Hepatocyte (in vitro differentiated cells): Measurements from ENCODE around the gene KLHL18. TPM values are rescaled to one million over a fixed set of nuclear protein-coding genes. Genes with fewer than 3 reads are reported as not detected.
"Not testable (repeated sequence)": the region's sequence is repeated elsewhere in the genome, so short reads cannot be mapped to it uniquely, and the experiment has no call there.

ENCODE experiments used
- DNase-seq: peaks from one replicate; pipeline ENCODE4 v3.0.0-alpha.2; 2016; ENCODE audit warnings: low spot score
- H2AFZ ChIP-seq: fragments of 200-600 bp; sonication (generic); 2 replicates; pipeline ENCODE4 v1.6.0; 2016; ENCODE audit warnings: antibody characterized with exemption, mild to moderate bottlenecking
- H3K27ac ChIP-seq: fragments of 200-600 bp; sonication (generic); 2 replicates; pipeline ENCODE4 v1.5.1; 2016; ENCODE audit warnings: mild to moderate bottlenecking
- H3K27me3 ChIP-seq: fragments of 200-600 bp; sonication (generic); 2 replicates; pipeline ENCODE4 v1.6.1; 2016
- H3K36me3 ChIP-seq: fragments of 200-600 bp; sonication (generic); replicated peaks from 2 replicates; pipeline ENCODE4 v1.5.1; 2016; ENCODE audit warnings: low read depth; ENCODE audit not compliant: insufficient read depth
- H3K4me1 ChIP-seq: fragments of 200-600 bp; sonication (generic); 2 replicates; pipeline ENCODE4 v1.5.1; 2016; ENCODE audit warnings: mild to moderate bottlenecking, moderate library complexity; ENCODE audit not compliant: insufficient read depth
- H3K4me2 ChIP-seq: fragments of 200-600 bp; sonication (generic); 2 replicates; pipeline ENCODE4 v1.6.0; 2016
- H3K4me3 ChIP-seq: fragments of 200-600 bp; sonication (generic); 2 replicates; pipeline ENCODE4 v1.5.1; 2016; ENCODE audit warnings: mild to moderate bottlenecking
- H3K79me2 ChIP-seq: fragments of 200-600 bp; sonication (generic); 2 replicates; pipeline ENCODE4 v1.6.0; 2017; ENCODE audit warnings: mild to moderate bottlenecking
- H3K9me2 ChIP-seq: fragments of 200-600 bp; sonication (generic); replicated peaks from 2 replicates; pipeline ENCODE4 v1.6.0; 2017; ENCODE audit warnings: mild to moderate bottlenecking; ENCODE audit not compliant: insufficient read depth
- H3K9me3 ChIP-seq: fragments of 200-600 bp; sonication (generic); 2 replicates; pipeline ENCODE4 v1.5.1; 2016; ENCODE audit warnings: low read depth, mild to moderate bottlenecking
- H4K20me1 ChIP-seq: fragments of 200-600 bp; sonication (generic); 2 replicates; pipeline ENCODE4 v1.6.0; 2016; ENCODE audit warnings: mild to moderate bottlenecking; ENCODE audit not compliant: insufficient read depth, poor library complexity, severe bottlenecking
- CTCF ChIP-seq: fragments of 200-600 bp; sonication (generic); IDR thresholded peaks from 2 replicates; pipeline ENCODE4 v1.5.1; 2016; ENCODE audit warnings: antibody characterized with exemption, mild to moderate bottlenecking; ENCODE audit not compliant: poor library complexity
- EZH2 ChIP-seq: fragments of 200-600 bp; sonication (generic); IDR thresholded peaks from 2 replicates; pipeline ENCODE4 v1.6.1; 2016; ENCODE audit warnings: antibody characterized with exemption, mild to moderate bottlenecking, borderline replicate concordance
- EZH2phosphoT487 ChIP-seq: fragments of 200-600 bp; sonication (generic); IDR thresholded peaks from one replicate; pipeline ENCODE4 v1.6.1; 2018; ENCODE audit warnings: antibody characterized with exemption, mild to moderate bottlenecking, low read depth, moderate library complexity; ENCODE audit not compliant: unreplicated experiment, severe bottlenecking
- WGBS: methylation state at CpG from one replicate; pipeline ENCODE4 v1.1.6; 2016; ENCODE audit warnings: low lambda C conversion rate; ENCODE audit errors: missing lambda C conversion rate; 5-methylcytosine and 5-hydroxymethylcytosine counted together
- polyA plus RNA-seq: library from polyadenylated mRNA; unstranded; fragments of >200 nt; fragmentation: Nextera tagmentation; extraction: Ambion mirVana; gene quantifications from 2 replicates; pipeline ENCODE4 v1.2.1, GENCODE V29; 2016
- total RNA-seq: library from RNA; depleted of rRNA; stranded (reverse); fragments of >200 nt; gene quantifications from 2 replicates; pipeline ENCODE4 v1.2.3, GENCODE V29; 2014

Gene KLHL18
- total and polyA plus RNA-seq, 2 experiments from 2014 or later: 11.6 to 13.6 TPM

- 96% methylated on average over 1 of the region's 1 CpG for WGBS
- H3K4me3 ChIP-seq: no peak overlapping the region
- no peak for DNase-seq
- H4K20me1 ChIP-seq: no peaks in the 10 kb centered on the region
- no peaks in the 10 kb centered on the region for H3K9me2 ChIP-seq
- H3K9me3 ChIP-seq: no peaks in the 10 kb centered on the region
- H3K79me2 ChIP-seq: peaks cover 11% of the 10 kb centered on the region
- no peak for TF ChIP-seq CTCF
- no peak for TF ChIP-seq EZH2phosphoT487
- TF ChIP-seq EZH2: no peak
- H3K4me1 ChIP-seq: no peaks in the 10 kb centered on the region
- H3K4me2 ChIP-seq: no peak overlapping the region
- no peaks in the 10 kb centered on the region for H3K27me3 ChIP-seq
- no peak overlapping the region for H2AFZ ChIP-seq
- H3K36me3 ChIP-seq: no peaks in the 10 kb centered on the region
- no peak overlapping the region for H3K27ac ChIP-seq
These were observed 30.8 kb downstream of the KLHL18 start for GRCh38 chr3:47313341-47314055.

GRCh38 chr3:47314056-47314764 lies 31.5 kb downstream of the KLHL18 start:
- Histone ChIP-seq H3K4me3 (no peak overlapping the region), H3K79me2 (peaks cover 11% of the 10 kb centered on the region), H3K36me3 (no peaks in the 10 kb centered on the region), H3K4me1 (no peaks in the 10 kb centered on the region), H4K20me1 (no peaks in the 10 kb centered on the region), H3K9me2 (no peaks in the 10 kb centered on the region), H3K4me2 (no peak overlapping the region), H3K27me3 (no peaks in the 10 kb centered on the region), H3K9me3 (no peaks in the 10 kb centered on the region), H3K27ac (no peak overlapping the region), H2AFZ (no peak overlapping the region)
- TF ChIP-seq CTCF (no peak), EZH2 (no peak), EZH2phosphoT487 (no peak)
- WGBS: 82% methylated on average over 8 of the region's 8 CpGs
- no peak for DNase-seq

GRCh38 chr3:47315069-47315647 lies 32.4 kb downstream of the KLHL18 start:
- Histone ChIP-seq H2AFZ (no peak overlapping the region), H3K9me2 (no peaks in the 10 kb centered on the region), H3K36me3 (no peaks in the 10 kb centered on the region), H3K4me2 (no peak overlapping the region), H3K4me1 (no peaks in the 10 kb centered on the region), H3K4me3 (no peak overlapping the region), H3K79me2 (peaks cover 9% of the 10 kb centered on the region), H3K27ac (no peak overlapping the region), H3K9me3 (no peaks in the 10 kb centered on the region), H3K27me3 (no peaks in the 10 kb centered on the region), H4K20me1 (no peaks in the 10 kb centered on the region)
- no peak for TF ChIP-seq CTCF
- TF ChIP-seq EZH2phosphoT487: no peak
- no peak for TF ChIP-seq EZH2
- no peak for DNase-seq
- 79% methylated on average over 5 of the region's 5 CpGs for WGBS

- H3K4me2 ChIP-seq, H3K27me3 ChIP-seq, H3K4me1 ChIP-seq, H3K9me2 ChIP-seq, H3K27ac ChIP-seq, H3K4me3 ChIP-seq, H2AFZ ChIP-seq, DNase-seq, H3K36me3 ChIP-seq, H4K20me1 ChIP-seq, H3K79me2 ChIP-seq, H3K9me3 ChIP-seq: not testable (repeated sequence)
- 96% methylated on average over 1 of the region's 1 CpG for WGBS
These were observed 33.4 kb downstream of the KLHL18 start for GRCh38 chr3:47316151-47316550.
